K562 treated with DMSO at 1 percent for 24 hours (cell line): ENCODE results near the gene AIFM1. TPM values are rescaled to one million over a fixed set of nuclear protein-coding genes. Genes with fewer than 3 reads are reported as not detected.

Experiments
- total RNA-seq: library from RNA; unstranded; fragments of 300-600 nt; gene quantifications from 2 replicates; pipeline ENCODE4 v1.2.3, GENCODE V29; 2022; ENCODE audit warnings: low read depth; ENCODE audit not compliant: insufficient read depth

Gene AIFM1
- total RNA-seq: 79.2 and 82.7 TPM in 2 replicates

DNA sequence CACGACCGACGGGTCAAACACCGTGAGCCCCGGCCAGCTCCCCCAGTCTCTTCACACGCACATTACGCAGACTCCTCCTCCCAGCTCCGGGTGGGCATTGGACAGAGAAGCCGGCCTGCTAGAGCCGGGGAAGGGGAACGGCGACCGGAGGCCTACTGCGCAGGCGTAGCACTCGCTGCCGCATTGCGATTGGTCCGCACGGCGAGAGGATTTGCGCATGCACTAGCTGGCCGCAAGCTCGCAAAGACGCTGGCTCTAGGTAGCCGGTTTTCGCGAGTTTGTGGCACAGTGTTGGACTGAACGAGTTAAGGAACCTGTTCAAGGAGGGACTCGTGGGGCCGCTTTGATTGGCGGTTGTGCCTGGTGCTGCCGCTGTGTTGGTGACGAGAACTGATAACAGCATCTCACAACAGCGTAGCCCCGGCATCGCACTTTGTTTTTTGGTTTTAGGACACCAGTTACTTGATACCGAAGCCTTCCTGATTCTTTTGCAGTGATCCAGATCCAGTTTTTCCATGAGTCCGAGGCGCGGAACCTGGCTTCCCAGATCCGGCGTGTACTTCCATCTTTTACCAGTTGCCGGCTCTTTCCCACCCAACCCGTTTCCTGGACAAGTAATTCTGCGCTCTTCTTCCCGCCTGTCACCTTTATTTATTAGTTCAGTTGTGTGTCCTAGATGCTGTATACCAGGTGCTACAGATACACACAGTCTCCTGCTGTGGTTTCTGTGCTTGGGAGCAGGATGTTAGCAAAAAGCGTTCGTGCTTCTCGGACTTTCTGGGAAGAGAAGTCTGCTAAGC is at the start of gene AIFM1:
AIFM1 (minus strand) TSS at position 139 of the 800 bp plus-strand sequence. CDS start 185 bp downstream, outside the sequence.

DNA sequence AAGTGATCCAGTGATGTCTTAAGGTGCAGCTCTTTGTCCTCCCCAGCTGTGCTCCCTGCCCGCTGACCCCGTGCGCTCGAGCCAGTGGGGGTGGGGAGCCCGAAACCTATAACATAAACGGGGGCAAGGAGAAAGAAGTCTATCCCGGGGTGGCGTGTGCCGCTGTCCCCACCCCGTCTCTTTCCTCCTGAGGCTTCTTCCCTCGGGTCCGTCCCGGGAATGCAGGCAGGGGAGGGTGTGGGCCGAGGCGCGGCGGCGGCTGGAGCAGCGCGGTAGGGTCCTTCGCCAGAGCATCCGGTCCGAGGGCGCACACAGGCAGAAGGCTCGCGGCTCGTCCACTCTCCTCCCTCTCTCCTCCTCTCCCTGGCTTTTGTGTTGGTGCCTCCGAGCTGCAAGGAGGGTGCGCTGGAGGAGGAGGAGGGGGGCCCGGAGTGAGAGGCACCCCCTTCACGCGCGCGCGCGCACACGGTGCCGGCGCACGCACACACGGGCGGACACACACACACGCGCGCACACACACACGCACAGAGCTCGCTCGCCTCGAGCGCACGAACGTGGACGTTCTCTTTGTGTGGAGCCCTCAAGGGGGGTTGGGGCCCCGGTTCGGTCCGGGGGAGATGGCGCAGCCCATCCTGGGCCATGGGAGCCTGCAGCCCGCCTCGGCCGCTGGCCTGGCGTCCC is 5.9 kb upstream of the AIFM1 start, which contains the start of gene RAB33A:
RAB33A (plus strand) TSS at position 517 of the 681 bp plus-strand sequence; CDS start at position 618, 101 bp downstream.

GRCh38 chrX:130110379-130111219 is 55.0 kb downstream of the AIFM1 start, which contains the start of gene ELF4:
Gene ELF4, minus strand, starts transcription at chrX:130110497. Its CDS starts 29,167 bp downstream, at chrX:130081330.

Other genes with a start within 250 kb of the AIFM1 start
- gene BCORL1, start 183.2 kb downstream of the AIFM1 start, total RNA-seq: 14.8 and 19.9 TPM in 2 replicates
- gene ELF4, start 55.3 kb downstream of the AIFM1 start, total RNA-seq: 53.3 and 55.1 TPM in 2 replicates
- 0.64 TPM in 1 of 2 replicates, not detected in the other for gene RAB33A, start 6.1 kb upstream of the AIFM1 start, total RNA-seq
- gene ZNF280C, start 103.1 kb upstream of the AIFM1 start, total RNA-seq: 2.0 and 2.4 TPM in 2 replicates
- gene SLC25A14, start 174.1 kb upstream of the AIFM1 start, total RNA-seq: 9.4 and 16.6 TPM in 2 replicates
- not detected in 2 replicates for gene GPR119, start 219.8 kb upstream of the AIFM1 start, total RNA-seq
- gene RBMX2, start 236.1 kb upstream of the AIFM1 start, total RNA-seq: 23.9 and 25.8 TPM in 2 replicates